ENCODE data around the gene PTGES. TPM values are rescaled to one million over a fixed set of nuclear protein-coding genes. Genes with fewer than 3 reads are reported as not detected.

PTGES gene
- total RNA-seq, 2 donors from 2014 or later, result 1.7 to 2.2 TPM

- TF ChIP-seq, protein P1, sequence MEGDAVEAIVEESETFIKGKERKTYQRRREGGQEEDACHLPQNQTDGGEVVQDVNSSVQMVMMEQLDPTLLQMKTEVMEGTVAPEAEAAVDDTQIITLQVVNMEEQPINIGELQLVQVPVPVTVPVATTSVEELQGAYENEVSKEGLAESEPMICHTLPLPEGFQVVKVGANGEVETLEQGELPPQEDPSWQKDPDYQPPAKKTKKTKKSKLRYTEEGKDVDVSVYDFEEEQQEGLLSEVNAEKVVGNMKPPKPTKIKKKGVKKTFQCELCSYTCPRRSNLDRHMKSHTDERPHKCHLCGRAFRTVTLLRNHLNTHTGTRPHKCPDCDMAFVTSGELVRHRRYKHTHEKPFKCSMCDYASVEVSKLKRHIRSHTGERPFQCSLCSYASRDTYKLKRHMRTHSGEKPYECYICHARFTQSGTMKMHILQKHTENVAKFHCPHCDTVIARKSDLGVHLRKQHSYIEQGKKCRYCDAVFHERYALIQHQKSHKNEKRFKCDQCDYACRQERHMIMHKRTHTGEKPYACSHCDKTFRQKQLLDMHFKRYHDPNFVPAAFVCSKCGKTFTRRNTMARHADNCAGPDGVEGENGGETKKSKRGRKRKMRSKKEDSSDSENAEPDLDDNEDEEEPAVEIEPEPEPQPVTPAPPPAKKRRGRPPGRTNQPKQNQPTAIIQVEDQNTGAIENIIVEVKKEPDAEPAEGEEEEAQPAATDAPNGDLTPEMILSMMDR (IDR thresholded peaks at IDR 0.05), result no peak
- H3K27me3 ChIP-seq (replicated peaks; ENCODE audit: insufficient read depth), result no peaks in the 10 kb centered on the region
- H3K27ac ChIP-seq, result no peak overlapping the region
- ATAC-seq (ENCODE audit: insufficient number of reproducible peaks, low FRiP score, low read depth), result no peak
- DNase-seq (ENCODE audit: low spot score), result no peak
- H3K36me3 ChIP-seq, result no peaks in the 10 kb centered on the region
- no peaks in the 10 kb centered on the region for H3K9me3 ChIP-seq
- H3K4me1 ChIP-seq (ENCODE audit: control insufficient read depth in 1 of 2, low read depth in 2 of 2), result peaks cover 0 to 12% of the 10 kb centered on the region in 2 donors
- H3K4me3 ChIP-seq, result no peak overlapping the region
Observed at GRCh38 chr9:129740666-129741464, 12.0 kb downstream of the PTGES start.

DNA sequence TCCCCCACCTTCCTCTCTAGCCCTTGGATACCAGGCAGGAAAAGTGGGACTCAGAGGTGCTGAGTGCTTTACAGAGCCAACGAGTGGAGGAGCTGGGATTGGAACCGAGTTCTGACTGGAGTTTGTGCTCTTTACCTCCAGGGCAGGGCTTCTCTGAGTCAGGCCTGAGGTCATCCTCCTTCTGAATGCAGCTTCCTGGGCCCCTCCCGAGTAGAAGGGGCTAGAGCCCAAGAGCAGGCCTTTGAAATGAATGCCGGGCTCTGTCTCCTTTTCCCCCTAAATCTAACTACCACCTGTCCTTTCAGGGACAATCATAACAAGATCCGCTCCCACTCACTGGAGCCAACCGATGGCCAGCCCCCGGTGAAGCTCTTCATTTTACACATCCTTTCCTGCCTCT lies 12.7 kb downstream of the PTGES start:
- Histone ChIP-seq H3K27me3 (replicated peaks; ENCODE audit: insufficient read depth) (no peaks in the 10 kb centered on the region), H3K4me3 (no peak overlapping the region), H3K4me1 (ENCODE audit: control insufficient read depth in 1 of 2, low read depth in 2 of 2) (peaks cover 0 to 12% of the 10 kb centered on the region in 2 donors), H3K27ac (no peak overlapping the region), H3K36me3 (no peaks in the 10 kb centered on the region), H3K9me3 (no peaks in the 10 kb centered on the region)
- TF ChIP-seq, protein P1 (IDR thresholded peaks at IDR 0.05), result no peak
- no peak for ATAC-seq (ENCODE audit: insufficient number of reproducible peaks, low FRiP score, low read depth)
- DNase-seq (ENCODE audit: low spot score), result no peak

- Histone ChIP-seq H3K4me3 (no peak overlapping the region), H3K27ac (no peak overlapping the region), H3K9me3 (no peaks in the 10 kb centered on the region), H3K36me3 (no peaks in the 10 kb centered on the region), H3K4me1 (ENCODE audit: control insufficient read depth in 1 of 2, low read depth in 2 of 2) (peaks cover 0 to 12% of the 10 kb centered on the region in 2 donors), H3K27me3 (replicated peaks; ENCODE audit: insufficient read depth) (no peaks in the 10 kb centered on the region)
- no peak for ATAC-seq (ENCODE audit: insufficient number of reproducible peaks, low FRiP score, low read depth)
- no peak for DNase-seq (ENCODE audit: low spot score)
- TF ChIP-seq, protein P1 (IDR thresholded peaks at IDR 0.05), result no peak
Observed at GRCh38 chr9:129739432-129739831, 13.4 kb downstream of the PTGES start.

GRCh38 chr9:129737479-129738274 lies 15.2 kb downstream of the PTGES start:
- peak overlapping the region; percentile 78 for H3K4me3 ChIP-seq
- H3K27ac ChIP-seq, result peak overlapping the region; percentile 56 to 74
- H3K9me3 ChIP-seq, result no peaks in the 10 kb centered on the region
- no peaks in the 10 kb centered on the region for H3K36me3 ChIP-seq
- peak; percentile 45 for DNase-seq (ENCODE audit: low spot score)
- peak; percentile 80 for ATAC-seq (ENCODE audit: insufficient number of reproducible peaks, low FRiP score, low read depth)
- H3K27me3 ChIP-seq (replicated peaks; ENCODE audit: insufficient read depth), result no peaks in the 10 kb centered on the region
- TF ChIP-seq, protein P1 (IDR thresholded peaks at IDR 0.05), result peak; percentile 97
- peaks cover 0 to 12% of the 10 kb centered on the region in 2 donors for H3K4me1 ChIP-seq (ENCODE audit: control insufficient read depth in 1 of 2, low read depth in 2 of 2)

DNA sequence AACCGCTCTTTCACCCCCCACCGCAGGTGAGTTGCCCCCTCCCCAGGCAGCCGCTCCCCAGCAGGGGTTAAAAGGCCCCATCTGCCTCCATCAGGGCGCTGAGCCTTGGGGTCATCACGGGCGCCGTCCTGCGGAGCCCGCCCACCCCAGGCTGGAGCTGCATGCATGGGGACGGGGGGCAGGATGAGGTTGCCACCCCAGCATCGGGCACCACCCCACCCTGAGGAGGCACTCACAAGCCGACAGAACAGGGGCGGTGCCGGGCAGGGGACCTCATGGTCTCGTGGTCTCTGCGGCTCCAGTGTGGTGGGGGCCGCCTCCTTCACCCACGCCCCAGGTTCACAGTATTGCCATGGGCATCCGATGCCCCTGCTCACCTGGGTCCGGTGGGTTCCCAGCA lies 16.5 kb downstream of the PTGES start:
- TF ChIP-seq, protein P1 (IDR thresholded peaks at IDR 0.05), result no peak
- ATAC-seq (ENCODE audit: insufficient number of reproducible peaks, low FRiP score, low read depth), result no peak
- no peak for DNase-seq (ENCODE audit: low spot score)
- peaks cover 0 to 12% of the 10 kb centered on the region in 2 donors for H3K4me1 ChIP-seq (ENCODE audit: control insufficient read depth in 1 of 2, low read depth in 2 of 2)
- H3K36me3 ChIP-seq, result no peaks in the 10 kb centered on the region
- H3K4me3 ChIP-seq, result no peak overlapping the region
- no peak overlapping the region for H3K27ac ChIP-seq
- no peaks in the 10 kb centered on the region for H3K9me3 ChIP-seq
- no peaks in the 10 kb centered on the region for H3K27me3 ChIP-seq (replicated peaks; ENCODE audit: insufficient read depth)
